BJ (cell line): ENCODE measurements around the gene ATP8B4. TPM values are rescaled to one million over a fixed set of nuclear protein-coding genes. Genes with fewer than 3 reads are reported as not detected.

Source experiments
- CTCF ChIA-PET: fragments of 350-600 bp; formaldehyde crosslinking; extraction: SDS; loops from one replicate; lab custom pipeline; 2021; ENCODE audit warnings: antibody characterized with exemption, inconsistent platforms; lab: Yijun Ruan, JAX
- POLR2A ChIA-PET: fragments of 300-600 bp; sonication (Branson Sonifier 250); formaldehyde crosslinking; extraction: SDS; loops from one replicate; lab custom pipeline; 2021; ENCODE audit warnings: antibody characterized with exemption; lab: Charles Lee
- DNase-seq: peaks from one replicate; pipeline ENCODE4 v3.0.0-alpha.2; 2011; ENCODE audit warnings: low read depth
- H3K27me3 ChIP-seq: 2 replicates; pipeline ENCODE4 v1.6.0; 2011; ENCODE audit warnings: low read length; ENCODE audit not compliant: control insufficient read depth, insufficient read depth
- H3K36me3 ChIP-seq: 2 replicates; pipeline ENCODE4 v1.5.1; 2011; ENCODE audit warnings: low read length; ENCODE audit not compliant: control insufficient read depth, insufficient read depth
- H3K4me3 ChIP-seq: 2 replicates; pipeline ENCODE4 v1.5.1; 2011; ENCODE audit warnings: low read depth, mild to moderate bottlenecking, control low read depth, low read length
- CTCF ChIP-seq: IDR thresholded peaks from 2 replicates; pipeline ENCODE4 v1.5.1; 2011; ENCODE audit warnings: low read depth, mild to moderate bottlenecking, control low read depth, inconsistent platforms, low read length, moderate library complexity; ENCODE audit not compliant: insufficient read depth
- polyA plus RNA-seq: library from polyadenylated mRNA; depleted of rRNA; stranded (reverse); fragments of >200 nt; gene quantifications from 2 replicates; pipeline ENCODE4 v1.2.3, GENCODE V29; 2011

The ATP8B4 gene
- polyA plus RNA-seq, 1 experiment: 0.23 TPM

GRCh38 chr15:49870472-49870871 lies 248.6 kb downstream of the ATP8B4 start:
- Histone ChIP-seq H3K4me3 (no peak overlapping the region), H3K27me3 (no peaks in the 10 kb centered on the region), H3K36me3 (no peaks in the 10 kb centered on the region)
- no peak for TF ChIP-seq CTCF
- DNase-seq: no peak
- ChIA-PET CTCF (interaction anchor here (2.2 kb wide), 1 partner anchor 133 kb away, joined by 8 read pairs; no protein-coding TSS in a partner anchor), POLR2A (no interaction called here)

GRCh38 chr15:49868348-49868747 lies 250.7 kb downstream of the ATP8B4 start:
- H3K36me3 ChIP-seq: no peaks in the 10 kb centered on the region
- ChIA-PET CTCF (no interaction called here), POLR2A (no interaction called here)
- no peak for DNase-seq
- H3K27me3 ChIP-seq: no peaks in the 10 kb centered on the region
- H3K4me3 ChIP-seq: no peak overlapping the region
- no peak for TF ChIP-seq CTCF

- Histone ChIP-seq H3K4me3 (no peak overlapping the region), H3K27me3 (no peaks in the 10 kb centered on the region), H3K36me3 (no peaks in the 10 kb centered on the region)
- DNase-seq: no peak
- ChIA-PET POLR2A (no interaction called here), CTCF (interaction anchor here (1.6 to 2.8 kb wide), 3 partner anchors 11 to 34 kb away, joined by 4 to 13 read pairs (median 5); no protein-coding TSS in a partner anchor)
- no peak for TF ChIP-seq CTCF
These were observed 252.9 kb downstream of the ATP8B4 start for GRCh38 chr15:49865925-49866757.

- Histone ChIP-seq H3K36me3 (no peaks in the 10 kb centered on the region), H3K27me3 (no peaks in the 10 kb centered on the region), H3K4me3 (no peak overlapping the region)
- no peak for TF ChIP-seq CTCF
- POLR2A ChIA-PET: interaction anchor here (1.0 to 1.4 kb wide), 2 partner anchors 244 to 372 kb away, joined by 4 read pairs; partner anchors contain the start of genes DTWD1 and FAM227B
- no peak for DNase-seq
- CTCF ChIA-PET: interaction anchor here (0.6 to 2.8 kb wide), 6 partner anchors 11 to 628 kb away, joined by 3 to 13 read pairs (median 4); no protein-coding TSS in a partner anchor
These were observed 254.8 kb downstream of the ATP8B4 start for GRCh38 chr15:49864251-49864650.
